ENCODE results near the gene RPRD1B.

DNA sequence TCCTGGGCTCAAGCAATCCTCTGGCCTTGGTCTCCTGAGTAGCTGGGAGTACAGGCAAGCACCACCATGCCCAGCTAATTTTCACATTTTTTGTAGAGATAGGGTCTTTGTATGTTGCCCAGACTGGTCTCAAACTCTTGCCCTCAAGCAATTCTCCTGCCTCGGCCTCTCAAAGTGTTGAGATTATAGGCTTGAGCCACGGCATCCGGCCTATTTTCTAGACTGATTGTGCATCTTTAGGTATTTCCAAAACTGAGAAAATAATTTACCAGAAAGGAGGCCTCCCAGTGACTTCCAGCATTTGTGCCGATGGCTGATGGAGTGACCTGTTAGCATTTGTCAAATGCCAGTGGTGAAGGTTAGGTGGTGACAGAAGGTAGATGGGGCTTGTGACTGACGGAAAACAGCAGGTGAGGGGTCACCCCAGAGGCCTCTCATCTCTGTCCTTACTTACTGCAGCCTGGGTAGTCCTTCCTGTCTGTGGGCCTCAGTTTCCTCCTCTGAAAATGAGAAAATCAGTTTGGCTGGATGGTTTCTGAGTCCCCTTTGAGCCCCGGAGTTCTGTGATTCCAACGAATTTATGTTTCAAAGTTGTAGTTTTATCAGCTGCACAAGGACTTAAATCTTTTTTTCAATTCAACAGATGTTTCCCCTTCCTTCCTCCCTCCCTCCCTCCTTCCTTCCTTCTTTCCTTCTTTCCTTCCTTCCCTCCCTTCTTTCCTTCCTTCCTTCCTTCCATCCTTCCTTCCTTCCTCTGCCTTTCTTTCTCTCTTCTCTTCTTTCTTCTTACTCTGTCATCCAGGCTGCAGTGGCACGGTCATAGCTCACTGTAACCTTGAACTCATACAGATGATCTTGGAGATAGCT lies 78.1 kb downstream of the RPRD1B start:
- TF ChIP-seq, protein P1, sequence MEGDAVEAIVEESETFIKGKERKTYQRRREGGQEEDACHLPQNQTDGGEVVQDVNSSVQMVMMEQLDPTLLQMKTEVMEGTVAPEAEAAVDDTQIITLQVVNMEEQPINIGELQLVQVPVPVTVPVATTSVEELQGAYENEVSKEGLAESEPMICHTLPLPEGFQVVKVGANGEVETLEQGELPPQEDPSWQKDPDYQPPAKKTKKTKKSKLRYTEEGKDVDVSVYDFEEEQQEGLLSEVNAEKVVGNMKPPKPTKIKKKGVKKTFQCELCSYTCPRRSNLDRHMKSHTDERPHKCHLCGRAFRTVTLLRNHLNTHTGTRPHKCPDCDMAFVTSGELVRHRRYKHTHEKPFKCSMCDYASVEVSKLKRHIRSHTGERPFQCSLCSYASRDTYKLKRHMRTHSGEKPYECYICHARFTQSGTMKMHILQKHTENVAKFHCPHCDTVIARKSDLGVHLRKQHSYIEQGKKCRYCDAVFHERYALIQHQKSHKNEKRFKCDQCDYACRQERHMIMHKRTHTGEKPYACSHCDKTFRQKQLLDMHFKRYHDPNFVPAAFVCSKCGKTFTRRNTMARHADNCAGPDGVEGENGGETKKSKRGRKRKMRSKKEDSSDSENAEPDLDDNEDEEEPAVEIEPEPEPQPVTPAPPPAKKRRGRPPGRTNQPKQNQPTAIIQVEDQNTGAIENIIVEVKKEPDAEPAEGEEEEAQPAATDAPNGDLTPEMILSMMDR (conservative IDR thresholded peaks at IDR 0.05; ENCODE audit: low read depth, low read length), result no peak
- TF ChIP-seq MAZ (IDR thresholded peaks at IDR 0.05; ENCODE audit: borderline replicate concordance, low read depth, low read length) (no peak), SMC3 (IDR thresholded peaks at IDR 0.05; ENCODE audit: low read depth, low read length) (no peak), POLR2A (IDR thresholded peaks at IDR 0.05; ENCODE audit: low read depth, low read length) (no peak), CEBPB (IDR thresholded peaks at IDR 0.05; ENCODE audit: low read depth, low read length) (no peak), RCOR1 (IDR thresholded peaks at IDR 0.05; ENCODE audit: insufficient replicate concordance, low read length) (no peak), BHLHE40 (IDR thresholded peaks at IDR 0.05; ENCODE audit: low read depth, low read length) (no peak), RAD21 (IDR thresholded peaks at IDR 0.05; ENCODE audit: low read length) (no peak)
- TF ChIP-seq, protein P2, sequence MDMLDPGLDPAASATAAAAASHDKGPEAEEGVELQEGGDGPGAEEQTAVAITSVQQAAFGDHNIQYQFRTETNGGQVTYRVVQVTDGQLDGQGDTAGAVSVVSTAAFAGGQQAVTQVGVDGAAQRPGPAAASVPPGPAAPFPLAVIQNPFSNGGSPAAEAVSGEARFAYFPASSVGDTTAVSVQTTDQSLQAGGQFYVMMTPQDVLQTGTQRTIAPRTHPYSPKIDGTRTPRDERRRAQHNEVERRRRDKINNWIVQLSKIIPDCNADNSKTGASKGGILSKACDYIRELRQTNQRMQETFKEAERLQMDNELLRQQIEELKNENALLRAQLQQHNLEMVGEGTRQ (IDR thresholded peaks at IDR 0.05; ENCODE audit: low read depth, low read length), result no peak

All from IMR-90 (cell line).